Esophagus muscularis mucosa (tissue), 3 donors: ENCODE measurements around the gene CAPG.

Source experiments
- CTCF ChIP-seq, 3 experiments: fragments of 200-600 bp in 2 of 3; fragments of 450-650 bp in 1 of 3; sonication (generic) in 2 of 3; IDR thresholded peaks; one replicate each; pipeline ENCODE4 v1.5.1; 2017 to 2019; ENCODE audit warnings: antibody characterized with exemption in 3 of 3, mild to moderate bottlenecking in 2 of 3, moderate library complexity in 1 of 3
- EP300 ChIP-seq: sonication (generic); formaldehyde crosslinking; IDR thresholded peaks from one replicate; pipeline ENCODE4 v1.6.1; 2017; ENCODE audit warnings: antibody characterized with exemption

GRCh38 chr2:85452237-85452636 lies 42.1 kb upstream of the CAPG start:
- TF ChIP-seq EP300, result no peak
- no peak for TF ChIP-seq CTCF (IDR thresholded peaks at IDR 0.05)
